BLaER1 treated with 17β-estradiol and CSF1 and Interleukin-3, amounts not matched to agents 10 nM and 100 nM (cell line): Measurements from ENCODE around the gene GPC5.
"Not testable (repeated sequence)": the region's sequence is repeated elsewhere in the genome, so short reads cannot be mapped to it uniquely, and the experiment has no call there.

Source experiments
- H3K27ac ChIP-seq, 11 experiments: shearing (Covaris generic); formaldehyde crosslinking; 2 replicates each; pipeline ENCODE4 v1.8.1; 2022
- H3K27me3 ChIP-seq, 11 experiments: shearing (Covaris generic); formaldehyde crosslinking; 2 replicates each; pipeline ENCODE4 v1.8.1; 2022
- H3K36me3 ChIP-seq, 11 experiments: shearing (Covaris generic); formaldehyde crosslinking; 2 replicates each; pipeline ENCODE4 v1.8.1; 2022
- H3K4me1 ChIP-seq, 10 experiments: shearing (Covaris generic); formaldehyde crosslinking; 2 replicates each; pipeline ENCODE4 v1.8.1; 2022
- H3K4me2 ChIP-seq, 11 experiments: shearing (Covaris generic); formaldehyde crosslinking; 2 replicates each; pipeline ENCODE4 v1.8.1; 2022
- H3K4me3 ChIP-seq, 10 experiments: shearing (Covaris generic); formaldehyde crosslinking; 2 replicates each; pipeline ENCODE4 v1.8.1; 2022
- H3K9ac ChIP-seq, 11 experiments: shearing (Covaris generic); formaldehyde crosslinking; 2 replicates each; pipeline ENCODE4 v1.8.1; 2022
- H3K9me3 ChIP-seq, 11 experiments: shearing (Covaris generic); formaldehyde crosslinking; replicated peaks in 1 of 11; 2 replicates each; pipeline ENCODE4 v1.8.1; 2022
- H4K20me1 ChIP-seq, 11 experiments: shearing (Covaris generic); formaldehyde crosslinking; 2 replicates each; pipeline ENCODE4 v1.8.1; 2022
- Cebpa-rat ChIP-seq, 11 experiments: shearing (Covaris generic); IDR thresholded peaks; 2 replicates each; pipeline ENCODE4 v1.8.1; 2022

The GPC5 gene

GRCh38 chr13:91406619-91407018 lies 8.2 kb downstream of the GPC5 start:
- no peak overlapping the region for H3K4me2 ChIP-seq

GRCh38 chr13:91408971-91409370 lies 10.6 kb downstream of the GPC5 start:
- H3K36me3 ChIP-seq, result no peaks in the 10 kb centered on the region
- H3K4me1 ChIP-seq, result peaks cover 0 to 4% (median 0%) of the 10 kb centered on the region in 10 experiments; a peak in 2 of 20 replicates
- H3K27ac ChIP-seq, result no peak overlapping the region
- H3K9ac ChIP-seq, result no peak overlapping the region
- H4K20me1 ChIP-seq, result no peaks in the 10 kb centered on the region
- peaks cover 0 to 10% (median 5%) of the 10 kb centered on the region in 11 experiments; a peak in 9 of 22 replicates for H3K9me3 ChIP-seq
- no peak overlapping the region for H3K4me3 ChIP-seq
- H3K4me2 ChIP-seq, result no peak overlapping the region
- no peaks in the 10 kb centered on the region for H3K27me3 ChIP-seq
- TF ChIP-seq Cebpa-rat (IDR thresholded peaks at IDR 0.05), result no peak

More at GRCh38 chr13:91406619-91407018, 8.2 kb downstream of the GPC5 start:
- Histone ChIP-seq H3K27me3 (no peaks in the 10 kb centered on the region), H4K20me1 (no peaks in the 10 kb centered on the region), H3K9me3 (peaks cover 0 to 10% (median 5%) of the 10 kb centered on the region in 11 experiments; a peak in 9 of 22 replicates), H3K9ac (no peak overlapping the region), H3K36me3 (no peaks in the 10 kb centered on the region), H3K27ac (no peak overlapping the region), H3K4me1 (peaks cover 4 to 27% (median 13%) of the 10 kb centered on the region in 10 experiments; a peak in 18 of 20 replicates), H3K4me3 (no peak overlapping the region)
- TF ChIP-seq Cebpa-rat (IDR thresholded peaks at IDR 0.05), result no peak

- not testable (repeated sequence) for H3K4me2 ChIP-seq, H3K27ac ChIP-seq, H3K9me3 ChIP-seq, H3K27me3 ChIP-seq, H3K9ac ChIP-seq, H3K4me3 ChIP-seq, H3K36me3 ChIP-seq, H4K20me1 ChIP-seq
- H3K4me1 ChIP-seq, result peaks cover 0 to 12% (median 0%) of the 10 kb centered on the region in 10 experiments; a peak in 5 of 20 replicates
Observed at GRCh38 chr13:91416579-91416978, 18.2 kb downstream of the GPC5 start.

GRCh38 chr13:91417660-91418325 lies 19.4 kb downstream of the GPC5 start:
- no peak for TF ChIP-seq Cebpa-rat (IDR thresholded peaks at IDR 0.05)
- Histone ChIP-seq H3K4me2 (peak overlapping the region in 2 of 11 experiments; percentile 10 to 19; a peak in 4 of 22 replicates), H3K27ac (no peak overlapping the region), H3K36me3 (no peaks in the 10 kb centered on the region), H3K9me3 (0 out of 22 replicates have a peak, but pooled peaks cover 0 to 5% (median 0%) of the 10 kb centered on the region in 11 experiments), H4K20me1 (no peaks in the 10 kb centered on the region), H3K4me3 (no peak overlapping the region), H3K9ac (no peak overlapping the region), H3K27me3 (no peaks in the 10 kb centered on the region), H3K4me1 (peaks cover 0 to 12% (median 0%) of the 10 kb centered on the region in 10 experiments; a peak in 5 of 20 replicates)

- H3K4me2 ChIP-seq, result no peak overlapping the region
- H3K9ac ChIP-seq, result no peak overlapping the region
- TF ChIP-seq Cebpa-rat (IDR thresholded peaks at IDR 0.05), result no peak
- no peak overlapping the region for H3K27ac ChIP-seq
- H3K27me3 ChIP-seq, result no peaks in the 10 kb centered on the region
- peaks cover 0 to 4% (median 0%) of the 10 kb centered on the region in 11 experiments; a peak in 3 of 22 replicates for H3K36me3 ChIP-seq
- no peaks in the 10 kb centered on the region for H3K4me1 ChIP-seq
- H3K9me3 ChIP-seq, result peaks cover 31 to 55% (median 40%) of the 10 kb centered on the region in 11 experiments
- no peaks in the 10 kb centered on the region for H4K20me1 ChIP-seq
- peak overlapping the region in 2 of 10 experiments; percentile 1 to 12; a peak in 1 of 20 replicates for H3K4me3 ChIP-seq
Observed at GRCh38 chr13:91426913-91427312, 28.5 kb downstream of the GPC5 start.

- not testable (repeated sequence) for H4K20me1 ChIP-seq, H3K9ac ChIP-seq, H3K4me1 ChIP-seq, H3K9me3 ChIP-seq, H3K4me3 ChIP-seq, H3K27ac ChIP-seq, H3K27me3 ChIP-seq, H3K4me2 ChIP-seq, H3K36me3 ChIP-seq
Observed at GRCh38 chr13:91438674-91439073, 40.3 kb downstream of the GPC5 start.

GRCh38 chr13:91450913-91451312 lies 52.5 kb downstream of the GPC5 start:
- no peaks in the 10 kb centered on the region for H3K4me1 ChIP-seq
- no peak overlapping the region for H3K9ac ChIP-seq
- no peak overlapping the region for H3K4me2 ChIP-seq
- H3K27ac ChIP-seq, result no peak overlapping the region
- no peak overlapping the region for H3K4me3 ChIP-seq
- no peaks in the 10 kb centered on the region for H3K27me3 ChIP-seq
- H3K36me3 ChIP-seq, result no peaks in the 10 kb centered on the region
- no peaks in the 10 kb centered on the region for H3K9me3 ChIP-seq
- TF ChIP-seq Cebpa-rat (IDR thresholded peaks at IDR 0.05), result no peak
- H4K20me1 ChIP-seq, result no peaks in the 10 kb centered on the region

GRCh38 chr13:91454666-91455065 lies 56.2 kb downstream of the GPC5 start:
- H3K27me3 ChIP-seq, result no peaks in the 10 kb centered on the region
- no peak overlapping the region for H3K9ac ChIP-seq
- H3K36me3 ChIP-seq, result no peaks in the 10 kb centered on the region
- H3K9me3 ChIP-seq, result no peaks in the 10 kb centered on the region
- no peak overlapping the region for H3K4me2 ChIP-seq
- no peak overlapping the region for H3K4me3 ChIP-seq
- no peaks in the 10 kb centered on the region for H4K20me1 ChIP-seq
- TF ChIP-seq Cebpa-rat (IDR thresholded peaks at IDR 0.05), result no peak
- no peaks in the 10 kb centered on the region for H3K4me1 ChIP-seq
- no peak overlapping the region for H3K27ac ChIP-seq

GRCh38 chr13:91456837-91457236 lies 58.4 kb downstream of the GPC5 start:
- H3K9me3 ChIP-seq, result no peaks in the 10 kb centered on the region
- H3K4me2 ChIP-seq, result no peak overlapping the region
- H3K4me3 ChIP-seq, result no peak overlapping the region
- H3K36me3 ChIP-seq, result no peaks in the 10 kb centered on the region
- H3K27ac ChIP-seq, result no peak overlapping the region
- no peaks in the 10 kb centered on the region for H4K20me1 ChIP-seq
- no peaks in the 10 kb centered on the region for H3K27me3 ChIP-seq
- TF ChIP-seq Cebpa-rat (IDR thresholded peaks at IDR 0.05), result no peak
- H3K4me1 ChIP-seq, result no peaks in the 10 kb centered on the region
- no peak overlapping the region for H3K9ac ChIP-seq

- Histone ChIP-seq H3K9ac (no peak overlapping the region), H3K4me1 (no peaks in the 10 kb centered on the region), H3K4me2 (no peak overlapping the region), H4K20me1 (no peaks in the 10 kb centered on the region), H3K36me3 (no peaks in the 10 kb centered on the region), H3K9me3 (no peaks in the 10 kb centered on the region), H3K27me3 (no peaks in the 10 kb centered on the region), H3K27ac (no peak overlapping the region), H3K4me3 (no peak overlapping the region)
- no peak for TF ChIP-seq Cebpa-rat (IDR thresholded peaks at IDR 0.05)
Observed at GRCh38 chr13:91459485-91459884, 61.1 kb downstream of the GPC5 start.
